ENCODE results near the gene LYPD6.

Gene LYPD6

DNA sequence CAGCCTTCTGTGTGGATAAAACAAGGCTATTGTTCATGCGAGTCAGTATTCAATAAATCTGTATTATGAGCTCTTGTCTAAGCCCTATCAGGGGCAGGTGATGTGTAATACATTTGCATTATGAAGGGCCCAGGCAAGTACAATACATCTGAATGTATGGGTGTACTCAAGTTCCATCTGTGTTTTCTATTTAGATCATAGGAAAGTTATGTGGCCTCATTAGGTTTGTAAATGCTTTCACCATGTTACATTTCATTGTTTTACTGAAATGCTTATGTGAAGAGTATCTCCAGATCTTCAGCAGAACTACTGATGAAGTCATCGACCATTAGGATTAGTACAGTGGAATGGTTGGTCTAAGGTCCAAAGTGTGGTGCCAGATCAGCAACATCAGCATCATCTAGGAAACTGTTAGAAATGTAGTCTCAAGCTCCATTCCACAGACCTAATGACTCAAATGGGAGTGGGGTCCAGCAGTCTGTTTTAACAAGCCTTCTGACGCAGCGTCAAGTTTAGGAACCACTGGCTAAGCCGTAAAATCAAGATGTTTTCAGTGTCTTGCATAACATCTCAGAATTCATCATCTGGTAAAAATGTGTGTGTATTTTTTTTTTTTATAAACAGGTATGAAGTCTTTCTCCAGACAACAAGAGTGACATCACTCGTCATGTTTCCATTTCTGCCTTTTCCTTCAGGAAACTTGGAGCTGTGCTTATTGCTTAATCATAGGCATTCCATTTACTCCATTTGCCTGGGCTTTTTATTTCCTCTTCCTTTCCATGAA lies 80.5 kb downstream of the LYPD6 start:
- DNase-seq (ENCODE audit: low read depth), result no peak

DNA sequence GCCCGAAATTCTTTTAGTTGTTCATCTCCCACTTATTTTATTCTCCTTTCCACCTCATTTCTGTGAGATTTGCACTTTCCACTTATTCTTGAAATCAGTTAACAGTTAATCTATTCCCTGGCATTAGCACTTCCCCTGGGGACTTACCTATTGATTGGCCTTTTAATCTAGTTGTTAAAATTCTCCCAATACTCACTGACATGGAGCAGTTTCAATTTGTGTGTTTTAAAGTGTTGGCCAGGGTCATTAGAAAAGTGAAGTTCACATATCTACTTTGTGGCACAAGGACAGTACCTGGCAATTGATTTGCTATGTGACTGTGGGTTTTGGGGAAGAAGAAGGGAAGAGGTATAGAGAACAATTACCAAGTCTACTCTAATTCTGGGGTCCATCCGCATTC lies 83.1 kb downstream of the LYPD6 start:
- DNase-seq (ENCODE audit: low read depth), result no peak

DNA sequence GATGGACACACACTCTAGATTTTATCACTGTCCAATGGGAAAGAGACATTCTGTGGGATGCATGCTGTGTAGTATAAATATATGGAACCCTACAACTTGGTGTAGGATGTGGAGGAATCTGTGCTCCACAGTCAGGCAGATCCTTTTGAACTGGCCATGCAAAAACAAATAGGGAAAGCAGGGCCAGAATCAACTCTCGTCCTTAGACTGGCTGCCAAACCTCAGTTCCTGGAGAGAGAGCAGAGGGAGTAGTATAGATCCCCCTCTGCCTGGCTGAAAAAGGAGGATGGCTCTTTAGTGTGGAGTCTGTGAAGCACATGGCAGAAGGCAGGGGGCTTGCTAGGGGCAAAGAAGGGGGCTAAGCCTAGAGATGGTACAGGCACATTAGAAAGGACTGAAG lies 84.7 kb downstream of the LYPD6 start:
- DNase-seq (ENCODE audit: low read depth), result no peak

DNA sequence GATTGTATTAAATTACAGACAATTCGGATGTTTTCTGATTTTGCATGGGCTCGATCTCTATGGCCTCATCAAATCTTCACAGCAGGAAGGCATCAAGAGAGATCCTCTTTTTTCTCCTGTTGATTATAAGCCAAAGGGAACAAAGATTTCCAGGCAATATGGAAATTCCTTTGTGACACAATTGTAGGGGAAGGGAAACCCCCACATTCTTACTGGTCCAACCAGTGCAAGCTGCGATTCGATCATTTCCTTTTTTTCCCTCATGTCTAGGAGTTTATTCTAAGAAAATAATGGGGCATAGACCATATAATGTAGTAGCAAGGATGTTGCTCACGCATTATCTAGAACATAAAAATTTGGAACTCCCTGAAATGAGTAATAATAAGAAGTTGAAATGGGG lies 87.7 kb downstream of the LYPD6 start:
- DNase-seq (ENCODE audit: low read depth), result no peak

DNA sequence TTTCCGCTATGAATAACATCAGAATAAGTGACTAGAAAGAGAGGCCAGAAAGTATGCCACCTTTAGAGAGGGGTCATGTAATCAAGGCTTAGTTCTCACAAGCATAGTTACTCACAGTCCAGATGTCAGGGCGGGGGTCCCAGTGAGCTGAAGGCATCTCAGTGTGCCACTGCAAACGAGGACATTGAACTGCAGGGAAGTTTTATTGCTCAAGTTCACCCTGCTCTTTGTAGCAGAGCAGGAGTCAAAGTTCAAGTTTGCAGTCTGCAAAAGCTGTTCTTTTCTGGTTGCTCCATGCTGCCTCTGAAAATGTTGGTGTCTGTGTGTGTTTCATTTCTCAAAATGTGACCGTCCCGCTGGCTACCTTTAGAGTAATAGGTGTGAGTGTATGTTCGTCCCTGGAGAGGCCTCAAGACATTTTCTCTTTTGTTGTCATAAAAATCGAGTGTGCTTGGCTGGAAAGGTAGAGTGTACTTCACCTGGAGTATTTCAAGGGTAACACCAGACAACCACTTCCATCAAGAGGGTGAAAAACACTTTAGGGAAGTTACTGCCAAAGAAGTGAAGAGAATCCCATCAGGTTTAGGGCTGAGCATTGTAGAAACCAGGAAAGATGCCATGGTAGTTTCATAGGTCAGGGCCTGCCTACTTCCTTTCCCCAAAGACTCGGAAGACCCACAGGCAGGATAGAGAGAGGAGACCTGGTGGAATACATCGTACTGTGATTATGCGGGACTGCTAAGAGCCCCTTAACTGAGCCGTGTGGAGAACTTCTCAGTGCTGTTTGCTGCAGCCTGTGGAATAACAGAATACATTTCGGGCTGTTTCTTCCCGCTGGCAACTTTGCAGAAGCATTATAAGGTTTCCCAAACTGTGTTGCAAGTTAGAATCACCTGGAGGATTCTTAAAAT lies 89.9 kb downstream of the LYPD6 start:
- DNase-seq (ENCODE audit: low read depth), result no peak

DNA sequence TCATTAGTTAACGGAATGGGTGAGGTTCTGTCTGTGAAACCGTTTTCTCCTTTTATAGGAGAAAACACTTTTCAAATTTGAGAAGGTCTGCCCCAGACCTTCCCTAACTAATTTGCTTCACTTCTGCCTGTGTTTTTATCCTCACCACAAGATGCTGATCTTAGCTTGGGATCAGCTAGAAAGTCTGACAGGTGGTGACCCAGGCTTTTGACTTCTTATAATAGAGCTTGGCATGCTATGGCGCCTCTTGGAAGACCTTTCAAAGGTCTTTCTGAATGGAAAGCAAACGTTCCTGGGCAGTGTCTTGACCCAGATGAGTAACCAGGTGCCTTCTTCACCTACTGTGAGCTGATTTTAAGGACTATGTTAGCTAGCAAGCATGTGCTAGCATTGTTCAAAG lies 91.4 kb downstream of the LYPD6 start:
- no peak for DNase-seq (ENCODE audit: low read depth)

DNA sequence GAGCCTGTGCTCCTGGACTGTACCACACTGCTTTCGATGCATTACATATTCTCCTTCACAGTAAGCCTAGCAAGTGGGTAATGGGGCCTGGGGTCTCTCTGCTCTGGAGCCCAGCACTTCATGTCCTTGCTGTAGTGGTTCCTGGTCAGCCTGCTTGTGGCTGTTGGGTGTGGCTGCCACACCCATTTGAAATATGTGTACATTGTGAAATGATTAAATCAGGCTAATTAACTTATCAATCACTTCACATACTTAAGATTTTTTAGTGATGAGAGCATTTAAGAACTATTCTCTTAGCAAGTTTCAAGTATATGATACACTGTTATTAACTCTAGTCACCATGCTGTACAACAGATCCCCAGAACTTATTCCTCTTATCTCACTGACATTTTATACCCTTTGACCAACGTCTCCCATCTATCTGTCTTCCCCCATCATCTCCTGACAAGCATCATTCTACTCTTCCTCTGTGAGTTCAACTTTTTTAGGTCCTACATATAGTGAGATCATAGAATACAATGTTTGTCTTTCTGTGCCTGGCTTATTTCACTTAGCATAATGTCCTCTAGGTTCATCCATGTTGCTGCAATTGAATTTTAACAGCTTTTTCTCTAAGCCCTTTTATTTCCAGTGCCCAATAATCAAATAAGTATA lies 92.1 kb downstream of the LYPD6 start:
- DNase-seq (ENCODE audit: low read depth), result no peak

DNA sequence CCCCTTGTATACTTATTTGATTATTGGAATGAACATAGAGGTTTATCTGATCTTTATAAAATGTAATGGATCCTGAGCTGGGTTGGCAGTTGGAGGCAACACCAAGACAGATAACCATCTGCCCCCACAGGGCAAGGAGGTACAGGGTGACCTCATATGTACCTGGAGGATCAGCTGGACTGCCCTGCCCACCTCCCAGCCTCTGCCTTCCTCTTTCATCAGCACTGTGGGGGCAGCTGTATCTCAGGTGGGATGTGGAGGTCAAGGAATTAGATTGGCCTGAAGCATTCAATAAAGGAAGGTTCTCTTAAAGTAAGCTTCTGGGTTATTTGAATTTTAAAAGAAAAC lies 92.6 kb downstream of the LYPD6 start:
- DNase-seq (ENCODE audit: low read depth), result no peak

DNA sequence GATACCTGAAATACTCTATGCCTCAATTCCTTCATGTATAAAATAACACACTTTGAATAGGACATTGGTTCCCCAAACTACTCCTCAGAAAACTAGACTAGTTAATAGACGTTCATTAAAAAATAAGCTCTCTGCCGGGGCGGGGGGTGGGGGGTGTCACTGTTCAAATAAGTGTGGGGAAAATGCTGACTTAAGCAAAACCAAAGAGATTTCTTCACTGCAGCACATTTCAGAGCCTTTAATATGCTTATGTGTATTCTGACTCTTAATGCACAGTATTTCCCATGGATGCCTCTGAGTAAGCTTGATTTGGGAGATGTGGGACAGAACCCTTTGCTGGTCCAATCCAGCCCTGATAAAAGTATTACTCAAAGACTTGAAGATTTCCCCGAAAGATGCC lies 93.2 kb downstream of the LYPD6 start:
- no peak for DNase-seq (ENCODE audit: low read depth)

DNA sequence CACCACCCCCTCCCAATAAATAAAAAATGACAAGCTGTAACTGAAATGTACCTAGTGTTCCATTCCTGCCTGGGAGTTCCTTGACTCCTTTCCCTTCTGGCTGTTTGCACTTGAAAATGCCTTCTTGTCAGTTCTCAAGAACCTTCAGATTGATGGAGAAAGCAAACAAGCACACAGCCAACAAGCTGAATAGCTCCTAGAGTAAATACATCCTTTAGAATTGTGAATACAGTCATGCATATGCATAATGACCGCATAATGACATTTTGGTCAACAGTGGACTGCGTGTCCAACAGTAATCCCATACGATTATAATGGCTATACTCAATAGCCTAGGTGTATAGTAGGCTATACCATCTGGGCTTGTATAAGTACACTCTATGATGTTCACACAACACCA lies 97.0 kb downstream of the LYPD6 start:
- no peak for DNase-seq (ENCODE audit: low read depth)

DNA sequence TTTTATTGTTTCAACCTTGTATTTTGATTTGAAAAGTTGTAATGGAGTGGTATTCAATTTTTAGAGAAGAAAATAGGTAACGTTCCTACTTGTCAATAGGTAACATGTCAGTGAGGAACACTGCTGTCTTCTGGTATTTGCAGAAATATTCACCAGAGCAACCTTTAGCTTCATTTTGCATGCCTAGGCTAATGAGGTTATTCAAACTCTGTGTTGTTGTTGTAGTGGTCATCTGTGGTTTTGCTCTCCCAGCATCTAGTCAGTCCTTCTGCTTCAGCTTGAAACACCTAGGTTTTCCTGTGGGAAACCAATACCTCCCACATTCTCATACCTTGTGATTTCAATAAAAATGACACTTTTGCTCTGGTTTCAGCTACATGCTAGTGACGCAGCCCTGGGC lies 98.4 kb downstream of the LYPD6 start:
- DNase-seq (ENCODE audit: low read depth), result no peak

DNA sequence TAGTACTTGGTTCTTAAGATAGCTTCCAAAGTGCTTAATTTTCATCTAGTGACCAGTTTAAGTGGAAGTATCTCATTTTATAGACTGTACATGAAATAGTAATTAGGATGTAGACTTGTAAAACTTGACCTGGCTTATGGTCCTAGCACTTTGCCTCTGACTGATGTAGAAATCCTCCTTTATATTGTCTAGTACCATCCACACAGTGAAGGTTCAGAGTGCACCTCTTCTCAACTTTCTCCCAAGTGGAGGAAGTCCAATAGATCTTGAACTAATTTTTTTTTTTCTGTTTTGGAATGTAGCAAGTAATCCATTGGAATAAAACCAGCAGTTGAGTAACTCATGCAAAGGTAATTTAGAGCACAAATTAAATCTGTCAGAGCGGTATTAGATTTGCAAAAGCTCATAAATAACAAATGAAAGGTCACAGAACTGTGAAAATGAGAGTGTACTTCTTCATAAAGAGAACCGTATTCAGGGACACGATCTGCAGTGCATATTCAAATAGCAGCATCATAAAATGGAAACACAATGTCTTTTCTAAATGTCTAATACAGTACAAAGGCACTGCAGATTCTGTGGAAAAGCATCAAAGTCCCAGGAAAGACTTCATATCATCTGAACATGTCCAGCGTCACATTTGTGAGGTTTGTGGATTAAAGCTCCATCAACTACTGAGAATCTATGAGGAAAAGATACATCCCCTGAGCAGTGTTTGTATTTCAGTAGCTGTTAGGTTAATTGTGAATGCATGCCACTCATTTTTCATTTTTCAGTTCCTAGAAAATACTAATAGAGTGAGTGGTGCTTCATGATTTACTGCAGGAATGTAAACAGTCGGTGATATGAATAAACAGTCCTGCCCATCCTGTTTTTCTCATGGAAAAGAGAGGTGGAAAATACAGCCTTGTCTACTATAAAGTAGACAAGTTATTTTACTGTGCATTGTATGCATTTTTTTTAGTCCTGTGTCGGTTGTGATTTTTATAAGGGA lies 100.7 kb downstream of the LYPD6 start:
- DNase-seq (ENCODE audit: low read depth), result no peak

DNA sequence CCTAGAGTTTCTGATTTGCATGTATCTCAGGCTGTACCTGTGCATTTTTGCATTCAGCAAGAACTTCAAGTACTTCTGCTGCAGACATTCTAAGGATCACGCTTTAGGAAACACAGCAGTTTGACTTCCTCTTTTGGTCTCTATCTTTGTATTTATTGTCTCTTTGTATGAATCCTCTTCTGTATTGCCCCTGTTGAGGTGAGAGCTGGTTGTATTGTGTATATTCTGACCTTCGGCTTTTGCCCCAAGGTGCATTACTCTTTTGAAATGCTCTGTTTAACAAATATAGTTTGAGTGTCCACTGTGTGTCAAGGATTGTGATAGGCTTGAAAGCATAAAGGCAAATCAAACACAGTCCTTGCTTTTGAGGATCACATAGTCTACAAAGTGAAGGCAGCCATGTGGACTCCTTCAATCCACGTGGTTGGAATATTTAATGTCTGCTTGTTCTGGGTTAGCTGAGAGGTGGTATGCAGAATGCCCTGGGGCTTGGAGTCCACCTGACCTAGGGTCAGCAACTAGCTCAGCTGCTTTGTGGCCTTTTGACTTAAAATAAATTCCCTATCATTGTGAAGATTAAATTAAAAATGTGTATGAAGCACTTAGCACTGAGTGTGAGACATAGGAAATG lies 108.1 kb downstream of the LYPD6 start:
- no peak for DNase-seq (ENCODE audit: low read depth)

DNA sequence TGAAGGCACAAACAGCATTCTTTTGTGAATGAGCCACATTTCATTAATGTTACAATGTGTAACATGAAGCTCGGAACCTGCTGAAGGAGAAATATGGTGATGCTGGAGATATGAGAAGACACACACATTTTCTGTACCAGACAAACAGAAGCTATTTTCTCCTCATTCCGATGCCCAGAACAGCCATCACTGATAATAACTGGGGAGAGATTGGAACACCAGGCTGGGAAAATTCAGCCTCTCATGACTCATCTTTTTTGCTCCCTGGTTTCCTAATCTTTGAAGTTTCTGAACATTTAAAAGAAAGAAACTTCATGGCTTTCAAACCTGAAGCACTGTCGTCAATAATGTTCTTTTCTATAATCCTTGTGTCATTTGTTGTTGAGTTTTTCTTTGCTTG lies 110.9 kb downstream of the LYPD6 start:
- no peak for DNase-seq (ENCODE audit: low read depth)

DNA sequence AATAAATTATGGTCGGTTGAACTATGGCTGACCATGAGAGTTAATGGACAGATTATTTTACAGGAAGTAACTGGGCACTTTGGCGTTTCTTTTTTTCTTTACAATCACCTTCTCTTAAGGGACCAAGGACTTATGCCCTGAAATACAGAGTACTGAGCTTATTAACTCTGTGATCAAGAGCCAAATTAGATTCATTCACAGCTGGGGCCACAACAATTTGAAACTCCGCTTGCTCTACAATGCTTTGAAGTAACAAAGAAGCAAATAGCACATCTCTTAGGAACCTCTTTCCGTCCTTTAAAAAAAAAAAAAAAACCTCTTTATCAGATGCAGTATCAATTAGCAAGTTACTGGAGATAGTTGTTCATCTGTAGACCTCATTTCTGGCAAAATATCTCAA lies 112.0 kb downstream of the LYPD6 start:
- DNase-seq (ENCODE audit: low read depth), result no peak

DNA sequence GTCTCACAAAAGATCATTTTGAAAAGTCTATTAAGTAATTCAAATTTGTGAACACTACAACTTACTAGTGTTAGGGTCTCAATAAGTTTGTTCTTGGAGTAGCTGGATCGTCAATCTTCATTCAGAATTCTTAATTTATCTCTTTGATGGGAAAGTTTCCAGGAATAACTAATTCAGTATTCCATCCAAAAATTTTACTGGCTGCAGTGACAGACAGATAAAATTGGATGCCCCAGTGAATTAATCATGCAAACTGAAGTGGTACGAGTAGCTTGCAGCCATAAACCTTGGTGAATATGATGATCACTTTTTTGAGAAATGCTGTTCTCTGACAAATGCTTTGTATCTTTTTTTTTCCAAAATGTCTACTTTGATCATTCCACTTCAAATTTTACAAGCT lies 112.8 kb downstream of the LYPD6 start:
- no peak for DNase-seq (ENCODE audit: low read depth)

DNA sequence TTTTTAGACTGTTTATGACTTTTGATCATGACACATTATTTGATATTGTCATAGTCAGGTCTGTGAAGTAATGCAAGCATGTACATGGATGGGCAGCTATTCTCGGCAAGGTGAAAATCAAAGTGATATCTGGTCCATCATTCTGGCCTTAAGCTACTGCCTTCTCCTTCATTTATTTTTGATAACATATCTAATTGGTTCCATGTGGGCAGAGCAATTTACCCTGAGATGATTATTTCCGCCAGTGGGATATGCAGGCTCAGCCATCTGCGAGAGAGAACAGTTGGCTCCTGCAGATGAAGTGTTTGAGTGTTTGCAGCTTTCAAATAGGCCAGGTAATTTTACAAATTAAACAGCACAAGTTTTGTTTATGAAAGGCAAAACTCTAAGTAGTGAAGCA lies 116.4 kb downstream of the LYPD6 start:
- DNase-seq (ENCODE audit: low read depth), result no peak

DNA sequence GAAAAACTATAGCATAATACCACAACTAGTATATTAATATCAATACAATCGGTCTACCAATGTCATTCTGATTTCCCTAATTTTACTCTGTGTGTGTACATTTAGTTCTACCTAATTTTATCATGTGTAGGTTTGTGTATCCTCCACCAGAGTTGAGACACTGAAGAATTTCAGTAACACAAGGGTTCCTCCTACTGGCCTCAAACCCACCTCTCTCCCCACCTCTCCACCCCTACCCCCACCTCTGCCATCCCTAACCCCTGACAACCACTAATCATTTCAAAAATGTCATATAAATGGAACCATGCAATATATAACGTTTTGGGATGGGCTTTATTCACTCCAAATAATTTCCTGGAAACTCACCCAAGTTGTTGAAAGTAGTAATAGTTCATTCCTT lies 117.9 kb downstream of the LYPD6 start:
- no peak for DNase-seq (ENCODE audit: low read depth)

DNA sequence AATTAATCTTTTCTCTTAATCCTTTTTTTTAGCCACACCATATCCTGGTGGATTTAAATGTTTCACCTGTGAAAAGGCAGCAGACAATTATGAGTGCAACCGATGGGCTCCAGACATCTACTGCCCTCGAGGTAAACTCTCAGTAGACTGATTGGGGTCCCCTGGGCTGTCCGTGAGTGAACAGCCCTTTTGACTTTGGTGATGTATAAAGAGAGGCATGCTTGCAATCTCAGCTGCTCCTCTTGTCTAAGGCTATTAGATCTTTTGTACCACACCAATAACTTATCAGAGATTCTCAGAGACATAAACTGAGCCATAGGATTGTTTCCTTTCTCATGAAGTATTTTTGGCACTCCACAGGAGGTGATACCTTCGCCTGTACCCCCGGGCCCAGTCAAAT lies 118.6 kb downstream of the LYPD6 start:
- DNase-seq (ENCODE audit: low read depth), result no peak

DNA sequence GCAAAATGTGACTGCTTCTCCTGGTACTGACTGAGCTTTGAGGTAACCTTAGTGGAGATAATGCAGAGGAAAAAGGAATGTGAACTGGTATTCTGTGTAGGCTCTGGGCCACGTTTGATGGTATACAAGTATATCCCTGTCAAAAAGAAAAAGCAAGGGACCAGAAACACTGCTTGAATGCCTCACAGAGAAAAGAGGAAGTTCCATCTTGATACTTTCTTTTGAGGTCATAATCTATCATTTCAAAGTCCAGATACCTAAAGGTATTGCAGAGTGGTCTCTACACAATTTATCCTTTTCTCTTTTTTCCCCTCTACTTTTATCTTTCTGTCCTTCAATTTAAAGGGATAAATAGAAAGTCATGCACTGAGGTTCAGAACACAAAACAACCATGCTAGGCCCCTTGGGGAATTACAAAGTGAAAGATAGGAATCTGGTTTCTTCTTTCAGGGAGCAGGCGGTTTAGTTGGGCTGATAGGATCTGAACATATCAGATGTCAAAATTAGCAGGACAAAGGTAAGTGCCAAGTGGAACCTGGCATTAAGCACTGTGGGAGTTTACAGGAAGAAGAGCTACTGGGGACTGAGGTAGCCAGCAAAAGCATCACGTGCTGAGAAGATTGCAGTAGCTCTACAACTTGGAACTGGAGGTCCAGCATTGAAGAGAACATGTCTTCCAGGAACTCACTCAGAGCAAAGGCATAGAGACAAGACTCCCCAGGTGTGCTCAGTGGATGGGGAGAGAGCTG lies 121.2 kb downstream of the LYPD6 start:
- no peak for DNase-seq (ENCODE audit: low read depth)

DNA sequence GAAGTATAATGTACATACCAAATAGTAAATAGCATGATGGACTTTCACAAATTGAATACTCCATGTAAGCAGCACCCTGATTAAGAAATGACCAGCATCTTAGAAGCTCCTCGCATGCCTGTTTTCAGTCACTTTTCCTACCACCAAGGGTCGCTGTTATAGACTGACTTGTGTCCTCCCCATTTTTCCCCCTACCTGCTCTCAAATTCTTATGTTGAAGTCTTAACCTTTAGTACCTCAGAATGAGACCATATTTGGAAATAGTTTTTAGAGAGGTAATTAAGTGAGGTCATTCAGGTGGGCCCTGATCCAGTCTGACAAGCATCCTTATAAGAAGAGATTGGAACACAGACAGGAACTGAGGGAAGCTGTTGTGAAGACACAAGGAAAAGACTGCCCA lies 125.9 kb downstream of the LYPD6 start:
- DNase-seq (ENCODE audit: low read depth), result no peak

Measured in stimulated activated CD8-positive, alpha-beta memory T cell treated with anti-CD3 and anti-CD28 coated beads, Interleukin-15, amount 100 ng/mL, for 1 hour (primary cell).